OCI-LY1 (cell line): ENCODE measurements around the gene TRIM46.

ENCODE experiments used
- H2AFZ ChIP-seq: fragments of 200-600 bp; sonication (generic), shearing (Covaris generic); 2 replicates; pipeline ENCODE4 v1.6.0; 2014; ENCODE audit warnings: antibody characterized with exemption, mild to moderate bottlenecking, low read length
- H3F3A ChIP-seq: fragments of 200-600 bp; sonication (generic), shearing (Covaris generic); 2 replicates; pipeline ENCODE4 v1.6.0; 2014; ENCODE audit warnings: mild to moderate bottlenecking, antibody characterized with exemption, low read length, moderate library complexity; ENCODE audit not compliant: insufficient read depth
- H3K27ac ChIP-seq: fragments of 200-600 bp; sonication (generic); 2 replicates; pipeline ENCODE4 v1.5.1; 2014; ENCODE audit warnings: low read length, mixed run types, mild to moderate bottlenecking, low read depth; ENCODE audit not compliant: poor library complexity, severe bottlenecking
- H3K27me3 ChIP-seq: fragments of 200-600 bp; sonication (generic); 2 replicates; pipeline ENCODE4 v1.6.0; 2014; ENCODE audit warnings: antibody characterized with exemption, mild to moderate bottlenecking, low read length, moderate library complexity; ENCODE audit not compliant: insufficient read depth
- H3K36me3 ChIP-seq: fragments of 200-600 bp; sonication (generic); 2 replicates; pipeline ENCODE4 v1.6.1; 2014; ENCODE audit warnings: mild to moderate bottlenecking, antibody characterized with exemption, low read length, moderate library complexity, mixed read lengths; ENCODE audit not compliant: insufficient read depth
- H3K4me1 ChIP-seq: fragments of 200-600 bp; sonication (generic); 2 replicates; pipeline ENCODE4 v1.5.1; 2014; ENCODE audit warnings: mild to moderate bottlenecking, low read length, moderate library complexity; ENCODE audit not compliant: insufficient read depth, severe bottlenecking
- H3K4me2 ChIP-seq: fragments of 200-600 bp; sonication (generic), shearing (Covaris generic); 2 replicates; pipeline ENCODE4 v1.6.1; 2014; ENCODE audit warnings: low read length
- H3K4me3 ChIP-seq: fragments of 200-600 bp; sonication (generic); 2 replicates; pipeline ENCODE4 v1.5.1; 2014; ENCODE audit warnings: low read length, low read depth, mild to moderate bottlenecking, mixed read lengths; ENCODE audit not compliant: poor library complexity, severe bottlenecking
- H3K79me2 ChIP-seq: fragments of 200-600 bp; shearing (Covaris generic); 2 replicates; pipeline ENCODE4 v1.6.1; 2016; ENCODE audit warnings: mixed run types, low read length, mixed read lengths; ENCODE audit not compliant: insufficient read depth
- H3K9ac ChIP-seq: fragments of 200-600 bp; sonication (generic), shearing (Covaris generic); 2 replicates; pipeline ENCODE4 v1.6.1; 2014; ENCODE audit warnings: mild to moderate bottlenecking, low read length, mixed read lengths
- H3K9me2 ChIP-seq: fragments of 200-600 bp; sonication (generic), shearing (Covaris generic); 2 replicates; pipeline ENCODE4 v1.6.1; 2014; ENCODE audit warnings: low read depth, mild to moderate bottlenecking, low read length, mixed read lengths
- H3K9me3 ChIP-seq: fragments of 200-600 bp; shearing (Covaris generic); 2 replicates; pipeline ENCODE4 v1.6.1; 2014; ENCODE audit warnings: low read length, mixed read lengths
- H4K20me1 ChIP-seq: fragments of 200-600 bp; sonication (generic), shearing (Covaris generic); 2 replicates; pipeline ENCODE4 v1.6.0; 2016; ENCODE audit warnings: mild to moderate bottlenecking, low read length; ENCODE audit not compliant: insufficient read depth
- EZH2 ChIP-seq: fragments of 200-600 bp; sonication (generic), shearing (Covaris generic); IDR thresholded peaks from 2 replicates; pipeline ENCODE4 v1.8.0; 2017; ENCODE audit warnings: borderline replicate concordance, mixed run types, mild to moderate bottlenecking, antibody characterized with exemption, low read length, moderate library complexity, mixed read lengths
- TF ChIP-seq, protein P1 (sequence below): fragments of 200-600 bp; sonication (generic), shearing (Covaris generic); IDR thresholded peaks from 2 replicates; pipeline ENCODE4 v1.5.1; 2017; ENCODE audit warnings: mild to moderate bottlenecking, antibody characterized with exemption, low read length, moderate library complexity, mixed read lengths

The TRIM46 gene, protein sequence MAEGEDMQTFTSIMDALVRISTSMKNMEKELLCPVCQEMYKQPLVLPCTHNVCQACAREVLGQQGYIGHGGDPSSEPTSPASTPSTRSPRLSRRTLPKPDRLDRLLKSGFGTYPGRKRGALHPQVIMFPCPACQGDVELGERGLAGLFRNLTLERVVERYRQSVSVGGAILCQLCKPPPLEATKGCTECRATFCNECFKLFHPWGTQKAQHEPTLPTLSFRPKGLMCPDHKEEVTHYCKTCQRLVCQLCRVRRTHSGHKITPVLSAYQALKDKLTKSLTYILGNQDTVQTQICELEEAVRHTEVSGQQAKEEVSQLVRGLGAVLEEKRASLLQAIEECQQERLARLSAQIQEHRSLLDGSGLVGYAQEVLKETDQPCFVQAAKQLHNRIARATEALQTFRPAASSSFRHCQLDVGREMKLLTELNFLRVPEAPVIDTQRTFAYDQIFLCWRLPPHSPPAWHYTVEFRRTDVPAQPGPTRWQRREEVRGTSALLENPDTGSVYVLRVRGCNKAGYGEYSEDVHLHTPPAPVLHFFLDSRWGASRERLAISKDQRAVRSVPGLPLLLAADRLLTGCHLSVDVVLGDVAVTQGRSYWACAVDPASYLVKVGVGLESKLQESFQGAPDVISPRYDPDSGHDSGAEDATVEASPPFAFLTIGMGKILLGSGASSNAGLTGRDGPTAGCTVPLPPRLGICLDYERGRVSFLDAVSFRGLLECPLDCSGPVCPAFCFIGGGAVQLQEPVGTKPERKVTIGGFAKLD

DNA sequence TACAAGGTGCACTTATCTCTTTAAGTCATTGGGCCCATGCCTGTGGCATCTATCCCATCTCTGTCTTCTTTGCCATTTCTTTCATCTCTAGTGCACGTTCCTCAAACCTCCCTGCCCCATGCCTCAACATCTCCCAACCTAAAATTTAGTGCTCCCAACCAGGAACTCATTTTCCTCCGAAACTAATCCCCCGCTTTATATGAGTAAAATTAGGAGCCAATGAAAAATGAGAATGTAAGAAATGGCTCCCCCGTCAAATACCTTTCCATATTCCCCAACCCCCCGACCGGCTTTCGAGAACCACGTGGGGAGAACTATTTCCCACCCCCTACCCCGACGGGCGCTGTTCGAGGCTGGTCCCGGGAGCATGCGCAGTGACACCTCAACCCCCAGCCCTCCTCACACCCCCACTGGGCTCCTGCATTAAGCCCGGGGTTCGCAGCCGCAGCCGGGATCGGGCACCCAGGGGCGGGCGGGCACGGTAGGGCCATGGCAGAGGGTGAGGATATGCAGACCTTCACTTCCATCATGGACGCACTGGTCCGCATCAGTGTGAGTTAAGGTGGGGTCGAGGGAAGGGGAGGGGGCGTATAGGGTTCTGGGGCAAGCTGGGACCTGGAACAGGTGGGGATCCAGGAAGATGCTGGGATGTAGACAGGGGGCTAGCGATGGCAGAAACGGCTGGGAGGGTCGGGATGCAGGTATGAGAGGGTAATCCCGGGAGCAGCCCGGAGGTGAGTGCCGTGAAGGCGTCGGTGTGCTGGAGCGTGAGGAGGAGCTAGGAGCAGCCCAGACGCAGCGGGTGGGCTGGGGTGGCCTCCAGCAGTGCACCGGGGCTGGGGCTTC lies at the start of gene TRIM46:
Gene TRIM46, plus strand, starts transcription at position 372 of the 846 bp plus-strand sequence. Its CDS starts 118 bp downstream, at position 490.
- Histone ChIP-seq H3K27ac (peak within 1 kb of the TSS; percentile 78), H3F3A (peaks cover 4% of the 10 kb centered on the region; the same call in 1 of the 2 replicates), H3K4me1 (peaks cover 28% of the 10 kb centered on the region)

DNA sequence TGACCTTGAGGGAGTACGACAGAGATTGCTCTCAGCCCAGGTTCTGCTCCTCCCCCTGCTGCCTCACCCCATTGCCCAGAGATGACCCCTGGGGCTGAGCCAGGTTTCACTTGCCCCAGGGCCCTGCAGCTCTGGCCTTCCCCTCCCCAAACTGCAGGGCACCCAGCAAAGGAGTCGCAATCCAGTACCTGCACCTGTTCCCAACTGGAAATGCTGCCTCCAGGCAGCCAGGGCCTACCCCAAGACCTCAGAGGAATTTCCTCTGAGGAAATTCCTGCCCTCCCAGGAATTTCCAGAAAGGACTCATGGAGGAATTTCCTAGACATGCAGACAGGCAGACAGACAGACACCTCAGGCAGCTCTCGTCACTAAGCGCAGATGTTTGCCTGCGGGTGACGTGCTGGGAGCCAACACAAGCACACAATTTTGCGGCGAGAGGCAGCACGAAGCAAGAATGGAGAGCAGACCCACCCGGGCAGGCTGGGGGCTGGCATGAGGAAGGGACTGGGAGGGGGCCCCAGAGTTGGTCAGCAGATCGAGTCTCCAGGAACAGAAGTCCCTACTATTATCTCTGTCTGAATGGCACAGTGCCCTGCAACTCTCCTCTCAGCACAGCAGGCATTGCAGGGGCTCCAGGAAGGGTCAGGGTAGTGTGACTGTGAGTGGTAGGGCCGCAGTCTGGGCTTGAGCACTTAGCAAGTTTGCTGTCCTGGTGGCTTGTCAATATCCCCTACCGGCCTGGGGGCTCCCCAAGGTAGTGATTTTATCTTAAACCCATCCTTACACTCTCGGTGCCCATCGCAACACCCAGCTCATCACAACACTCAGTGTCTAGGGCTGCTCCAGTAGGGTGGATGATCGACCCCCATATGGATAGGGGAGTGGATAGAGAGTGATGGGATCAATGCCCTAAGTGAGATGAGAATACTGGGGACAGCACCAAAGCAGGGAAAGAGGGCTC lies 48.9 kb upstream of the TRIM46 start:
- Histone ChIP-seq H3K27me3 (0 out of 2 replicates have a peak, but pooled peaks cover 8% of the 10 kb centered on the region), H3K4me1 (peaks cover 16% of the 10 kb centered on the region), H3K36me3 (no peaks in the 10 kb centered on the region), H3K9me2 (no peaks in the 10 kb centered on the region), H3K27ac (no peak overlapping the region), H2AFZ (no peak overlapping the region), H3K9ac (no peak overlapping the region), H3K79me2 (no peaks in the 10 kb centered on the region), H3K4me3 (no peak overlapping the region), H3K9me3 (no peaks in the 10 kb centered on the region), H3F3A (no peaks in the 10 kb centered on the region), H3K4me2 (no peak overlapping the region), H4K20me1 (no peaks in the 10 kb centered on the region)
- no peak for TF ChIP-seq EZH2
- TF ChIP-seq, protein P1, sequence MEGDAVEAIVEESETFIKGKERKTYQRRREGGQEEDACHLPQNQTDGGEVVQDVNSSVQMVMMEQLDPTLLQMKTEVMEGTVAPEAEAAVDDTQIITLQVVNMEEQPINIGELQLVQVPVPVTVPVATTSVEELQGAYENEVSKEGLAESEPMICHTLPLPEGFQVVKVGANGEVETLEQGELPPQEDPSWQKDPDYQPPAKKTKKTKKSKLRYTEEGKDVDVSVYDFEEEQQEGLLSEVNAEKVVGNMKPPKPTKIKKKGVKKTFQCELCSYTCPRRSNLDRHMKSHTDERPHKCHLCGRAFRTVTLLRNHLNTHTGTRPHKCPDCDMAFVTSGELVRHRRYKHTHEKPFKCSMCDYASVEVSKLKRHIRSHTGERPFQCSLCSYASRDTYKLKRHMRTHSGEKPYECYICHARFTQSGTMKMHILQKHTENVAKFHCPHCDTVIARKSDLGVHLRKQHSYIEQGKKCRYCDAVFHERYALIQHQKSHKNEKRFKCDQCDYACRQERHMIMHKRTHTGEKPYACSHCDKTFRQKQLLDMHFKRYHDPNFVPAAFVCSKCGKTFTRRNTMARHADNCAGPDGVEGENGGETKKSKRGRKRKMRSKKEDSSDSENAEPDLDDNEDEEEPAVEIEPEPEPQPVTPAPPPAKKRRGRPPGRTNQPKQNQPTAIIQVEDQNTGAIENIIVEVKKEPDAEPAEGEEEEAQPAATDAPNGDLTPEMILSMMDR, result no peak

More for the DNA sequence above, at the start of gene TRIM46:
- H3K9ac ChIP-seq, result peak within 1 kb of the TSS; percentile 97
- no peaks in the 10 kb centered on the region for H3K9me2 ChIP-seq
- no peak within 1 kb of the TSS for H2AFZ ChIP-seq
- peaks cover 21% of the 10 kb centered on the region for H3K36me3 ChIP-seq
- peak within 1 kb of the TSS; percentile 82 for H3K4me2 ChIP-seq
- TF ChIP-seq, protein P1, result no peak
- no peak for TF ChIP-seq EZH2
- H3K79me2 ChIP-seq, result no peaks in the 10 kb centered on the region
- no peaks in the 10 kb centered on the region for H4K20me1 ChIP-seq
- H3K9me3 ChIP-seq, result no peaks in the 10 kb centered on the region
- H3K27me3 ChIP-seq, result no peaks in the 10 kb centered on the region
- H3K4me3 ChIP-seq, result peak within 1 kb of the TSS; percentile 89
